HuH-7.5 (cell line): Measurements from ENCODE around the gene RHOH.
"Not testable (repeated sequence)": the region's sequence is repeated elsewhere in the genome, so short reads cannot be mapped to it uniquely, and the experiment has no call there.

ENCODE experiments used
- DNase-seq: peaks from one replicate; pipeline ENCODE4 v3.0.0; 2011; ENCODE audit warnings: low spot score

Gene RHOH

DNA sequence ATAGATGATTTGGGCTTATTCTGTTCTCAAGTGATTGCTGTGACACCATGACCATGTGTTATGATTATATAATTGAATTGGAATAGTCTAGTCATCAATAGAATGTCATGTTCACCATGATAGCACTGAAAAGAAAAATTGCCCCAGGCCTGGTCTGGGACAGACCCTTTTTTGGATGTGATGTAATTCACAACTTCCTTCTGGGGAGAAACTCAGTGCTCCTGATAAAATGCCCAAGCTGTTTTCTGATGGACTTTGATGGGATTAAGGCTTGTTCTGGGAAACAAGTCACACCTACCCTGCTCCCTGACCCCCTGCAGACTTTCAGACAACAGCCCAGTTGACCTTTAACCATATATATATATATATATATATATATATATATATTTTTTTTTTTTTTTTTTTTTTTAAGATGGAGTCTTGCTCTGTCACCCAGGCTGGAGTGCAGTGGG is 65.3 kb downstream of the RHOH start:
- no peak for DNase-seq

- no peak for DNase-seq
Observed at GRCh38 chr4:40262861-40263260, 66.0 kb downstream of the RHOH start.

DNA sequence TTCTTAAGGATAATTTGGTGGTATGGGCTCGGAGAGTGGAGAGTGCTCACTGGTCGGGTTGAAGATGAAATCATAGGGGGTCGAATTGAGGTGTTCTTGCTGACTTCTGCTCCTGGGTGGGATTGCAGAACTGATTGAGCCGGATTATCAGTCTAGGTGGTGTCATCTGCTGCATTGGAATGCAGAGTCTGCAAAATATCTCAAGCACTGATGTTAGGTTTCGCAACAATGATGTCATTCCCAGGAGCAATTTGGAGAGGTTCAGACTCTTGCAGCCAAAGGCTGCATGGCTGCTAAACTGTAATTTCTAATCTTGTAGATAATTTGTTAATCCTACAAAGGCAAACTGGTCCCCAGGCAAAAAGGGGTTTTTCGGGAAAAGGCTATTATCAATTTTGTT is 67.7 kb downstream of the RHOH start:
- DNase-seq, result no peak

- DNase-seq, result no peak
Observed at GRCh38 chr4:40264995-40265909, 68.4 kb downstream of the RHOH start.

GRCh38 chr4:40265910-40266274 is 69.1 kb downstream of the RHOH start:
- DNase-seq, result no peak

DNA sequence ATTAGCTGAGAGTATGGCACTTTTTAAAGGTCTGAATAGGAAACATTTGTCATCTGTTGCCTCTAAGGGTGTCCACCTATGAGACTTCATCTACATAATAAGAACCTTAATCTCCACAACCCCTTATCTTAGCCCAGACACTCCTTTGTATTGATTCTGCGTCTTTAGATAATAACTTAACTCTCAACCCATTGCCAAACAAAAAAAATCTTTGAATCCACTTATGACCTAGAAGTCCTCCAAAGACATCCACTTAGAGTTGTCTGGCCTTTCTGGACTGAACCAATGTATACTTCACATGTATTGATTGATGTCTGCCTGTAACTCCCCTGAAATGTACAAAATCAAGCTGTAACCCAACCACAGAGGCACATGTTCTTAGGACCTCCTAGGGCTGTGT is 72.3 kb downstream of the RHOH start:
- no peak for DNase-seq

- DNase-seq, result no peak
Observed at GRCh38 chr4:40270609-40271008, 73.8 kb downstream of the RHOH start.

GRCh38 chr4:40275065-40275730 is 78.4 kb downstream of the RHOH start:
- DNase-seq, result no peak

- no peak for DNase-seq
Observed at GRCh38 chr4:40276546-40276945, 79.7 kb downstream of the RHOH start.

- DNase-seq, result no peak
Observed at GRCh38 chr4:40280586-40280985, 83.8 kb downstream of the RHOH start.

- no peak for DNase-seq
Observed at GRCh38 chr4:40281099-40281498, 84.3 kb downstream of the RHOH start.

DNA sequence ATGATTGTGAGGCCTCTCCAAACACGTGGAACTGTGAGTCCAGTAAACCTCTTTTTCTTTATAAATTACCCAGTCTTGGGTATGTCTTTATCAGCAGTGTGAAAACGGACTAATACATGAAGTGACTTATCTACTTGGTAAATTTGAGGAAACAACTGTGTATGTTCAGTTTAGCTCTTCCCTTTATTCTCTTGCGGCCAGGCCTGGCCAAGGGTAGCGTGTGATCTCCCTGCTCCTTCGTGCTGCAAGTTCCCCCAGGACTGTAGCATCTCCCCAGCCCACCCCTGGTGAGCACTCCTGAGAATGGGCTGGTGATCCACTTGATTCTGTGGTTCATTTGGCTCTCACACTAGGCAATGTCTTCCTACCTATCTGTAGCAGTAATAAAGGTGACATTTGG is 85.1 kb downstream of the RHOH start:
- no peak for DNase-seq

- DNase-seq, result not testable (repeated sequence)
Observed at GRCh38 chr4:40282857-40283256, 86.0 kb downstream of the RHOH start.

GRCh38 chr4:40283413-40283812 is 86.6 kb downstream of the RHOH start:
- no peak for DNase-seq

GRCh38 chr4:40283968-40284367 is 87.1 kb downstream of the RHOH start:
- no peak for DNase-seq

GRCh38 chr4:40285692-40286091 is 88.9 kb downstream of the RHOH start:
- no peak for DNase-seq

DNA sequence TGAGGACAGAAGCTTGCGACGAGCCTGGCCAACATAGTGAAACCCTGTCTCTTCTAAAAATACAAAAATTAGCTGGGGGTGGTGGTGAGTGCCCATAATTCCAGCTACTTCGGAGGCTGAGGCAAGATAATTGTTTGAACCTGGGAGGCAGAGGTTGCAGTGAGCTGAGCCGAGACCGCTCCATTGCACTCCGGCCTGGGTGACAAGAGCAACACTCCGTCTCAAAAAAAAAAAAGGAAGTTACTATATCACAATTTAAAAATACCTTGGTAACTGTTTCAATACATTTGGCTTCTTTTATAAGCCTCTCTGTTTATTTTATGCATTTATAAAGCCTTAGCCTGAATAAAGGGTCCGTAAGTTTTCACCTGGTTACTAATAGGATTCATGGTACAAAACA is 91.7 kb downstream of the RHOH start:
- no peak for DNase-seq

- DNase-seq, result no peak
Observed at GRCh38 chr4:40289366-40290188, 92.7 kb downstream of the RHOH start.

DNA sequence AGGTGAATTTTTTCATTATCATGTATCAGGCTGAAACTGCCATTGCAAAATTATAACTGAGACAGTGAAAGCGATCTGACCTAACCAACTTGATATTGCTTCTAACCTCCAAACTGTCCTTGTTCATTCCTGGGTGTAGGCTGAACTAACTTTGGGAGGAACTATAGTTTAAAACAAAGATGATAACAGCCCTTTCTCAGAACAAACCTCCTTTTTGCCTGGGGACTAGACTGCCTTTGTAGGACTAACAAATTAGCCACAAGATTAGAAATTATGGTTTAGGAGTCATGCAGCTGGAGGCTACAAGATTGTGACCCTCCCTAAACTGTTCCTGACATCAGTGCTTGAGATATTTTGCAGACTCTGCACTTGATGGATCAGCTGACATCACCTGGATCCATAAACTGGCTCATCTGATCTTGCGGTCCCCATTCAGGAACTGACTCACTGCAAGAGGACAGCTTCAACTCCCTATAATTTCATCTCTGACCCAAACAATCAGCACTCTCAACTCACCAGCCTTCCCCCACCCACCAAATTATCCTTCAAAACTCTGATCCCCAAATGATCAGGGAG is 93.9 kb downstream of the RHOH start:
- DNase-seq, result not testable (repeated sequence)

GRCh38 chr4:40292313-40292759 is 95.5 kb downstream of the RHOH start:
- DNase-seq, result no peak

GRCh38 chr4:40294339-40294738 is 97.5 kb downstream of the RHOH start:
- no peak for DNase-seq

DNA sequence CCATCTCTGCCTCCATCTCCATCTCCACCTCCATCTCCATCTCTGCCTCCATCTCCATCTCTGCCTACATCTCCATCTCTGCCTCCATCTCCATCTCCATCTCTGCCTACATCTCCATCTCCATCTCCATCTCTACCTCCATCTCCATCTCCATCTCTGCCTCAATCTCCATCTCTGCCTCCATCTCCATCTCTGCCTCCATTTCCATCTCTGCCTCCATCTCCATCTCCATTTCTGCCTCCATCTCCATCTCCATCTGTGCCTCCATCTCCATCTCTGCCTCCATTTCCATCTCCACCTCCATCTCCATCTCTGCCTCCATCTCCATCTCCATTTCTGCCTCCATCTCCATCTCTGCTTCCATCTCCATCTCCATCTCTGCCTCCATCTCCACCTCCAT is 98.2 kb downstream of the RHOH start:
- DNase-seq, result not testable (repeated sequence)
